ENCODE measurements around the gene ABCC8.
"Not testable (repeated sequence)": the region's sequence is repeated elsewhere in the genome, so short reads cannot be mapped to it uniquely, and the experiment has no call there.

The ABCC8 gene

DNA sequence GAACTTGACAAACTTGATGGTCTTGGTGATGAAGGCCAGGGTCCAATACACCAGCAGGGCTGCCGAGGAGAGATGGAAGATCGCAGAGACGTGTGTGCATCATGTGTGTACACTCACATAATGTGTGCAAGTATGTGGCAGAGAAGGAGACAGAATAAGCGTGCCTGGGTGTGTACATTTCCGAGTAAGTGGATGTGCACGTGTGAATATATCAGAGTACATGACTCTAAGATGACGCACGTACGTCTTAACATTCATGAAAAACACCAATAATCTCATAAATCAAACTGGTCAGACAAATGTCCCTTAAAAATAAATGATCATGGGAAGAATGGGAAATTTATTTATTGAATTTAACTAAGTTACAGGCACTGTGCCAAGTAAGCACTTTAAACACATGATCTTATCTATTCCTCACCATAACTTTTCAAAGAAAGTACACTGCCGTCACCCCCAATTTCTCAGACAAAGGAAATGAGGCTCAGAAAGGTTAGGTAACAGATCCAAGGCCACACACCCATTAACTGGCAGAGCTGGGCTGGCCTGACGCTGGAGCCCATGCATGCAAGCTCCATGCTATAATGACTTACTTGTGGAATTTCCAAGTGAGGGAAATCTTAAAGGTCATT lies 13.0 kb downstream of the ABCC8 start:
- no peak for DNase-seq

DNA sequence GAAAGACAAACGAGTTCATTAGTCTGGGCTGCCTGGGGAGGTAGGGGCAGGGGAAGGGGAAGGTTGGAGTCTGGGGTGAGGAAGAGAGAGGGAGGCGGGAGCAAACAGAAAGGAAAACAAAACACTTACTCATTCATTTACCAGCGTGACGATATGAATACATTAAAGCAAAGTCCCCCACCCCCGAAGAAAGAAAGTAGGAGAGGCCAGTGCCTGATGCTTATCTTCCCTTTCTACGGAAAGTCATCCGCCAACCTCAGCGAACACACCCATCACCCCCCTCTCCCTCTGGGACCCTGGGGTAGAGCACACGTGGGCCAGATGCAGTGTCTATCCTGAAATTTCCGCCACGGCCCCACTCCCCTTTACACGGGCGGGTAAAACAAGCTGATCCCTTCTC lies 13.7 kb downstream of the ABCC8 start:
- DNase-seq = no peak

DNA sequence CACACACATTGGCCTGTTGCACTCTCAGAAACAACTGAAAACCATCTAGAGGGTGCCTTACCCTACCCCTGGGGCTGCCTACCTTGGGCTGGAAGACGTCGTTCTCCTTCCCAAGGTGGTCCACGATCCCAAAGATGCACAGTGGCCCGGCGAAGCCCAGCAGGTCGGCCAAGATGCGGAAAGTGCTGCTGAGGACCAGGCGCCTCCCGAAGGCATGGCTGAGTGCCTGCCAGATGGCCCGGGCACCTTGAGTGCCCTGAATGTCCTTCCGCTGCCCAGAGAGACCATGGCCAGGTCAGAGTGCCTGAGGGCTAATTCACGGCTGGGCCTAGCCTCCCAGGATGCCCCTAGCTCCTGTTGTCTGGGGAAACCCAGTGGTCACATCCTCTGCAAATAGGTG lies 16.2 kb downstream of the ABCC8 start:
- no peak for DNase-seq

DNA sequence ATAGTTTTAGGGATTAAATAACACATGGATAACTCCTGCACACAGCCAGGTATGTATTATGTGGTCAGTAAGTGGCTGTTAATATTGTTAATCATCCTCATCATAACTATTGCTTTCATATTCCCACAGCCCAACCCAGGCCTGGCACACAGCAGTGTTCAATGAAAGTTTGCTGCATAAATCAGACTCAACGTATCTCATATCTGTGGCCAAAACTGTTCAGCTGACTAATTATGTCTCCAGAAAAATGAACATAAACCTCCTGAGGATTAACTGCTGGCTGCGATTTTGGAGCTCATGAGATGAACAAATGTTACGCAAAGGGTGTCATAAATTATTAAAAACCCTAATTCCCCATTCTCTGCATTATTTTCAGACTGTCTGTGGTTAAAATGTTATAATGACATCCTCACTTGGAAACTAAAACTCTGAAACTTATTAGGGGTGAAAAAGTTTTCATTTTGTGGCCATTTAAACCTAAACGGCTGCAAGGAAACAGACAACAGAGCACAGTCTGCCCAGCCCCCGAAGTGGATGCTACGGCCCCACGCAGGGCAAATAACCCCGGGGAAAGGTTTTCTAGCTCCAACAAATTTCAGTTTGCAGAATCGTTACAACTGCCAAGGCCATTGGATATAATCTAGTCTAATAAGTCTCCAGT lies 17.3 kb downstream of the ABCC8 start:
- no peak for DNase-seq

DNA sequence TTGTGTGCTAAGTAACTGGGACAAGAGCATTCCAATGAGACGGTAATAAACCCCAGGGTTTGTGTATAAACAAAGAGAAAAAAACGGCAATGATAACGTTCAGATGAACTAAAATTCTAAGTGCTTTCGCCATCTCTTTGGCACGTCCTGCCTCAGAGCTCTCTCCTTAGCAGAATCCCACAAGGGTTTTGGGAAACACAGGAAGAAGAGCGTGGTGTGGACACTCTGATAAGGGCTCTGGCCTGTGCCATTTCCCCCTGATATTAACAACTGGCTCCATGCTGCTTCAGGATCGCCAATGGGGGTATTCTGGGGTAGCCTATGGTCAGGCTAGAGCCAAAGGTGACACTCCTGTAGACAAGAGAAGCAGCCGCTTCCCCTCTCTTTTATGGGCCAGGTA lies 18.4 kb downstream of the ABCC8 start:
- no peak for DNase-seq

DNA sequence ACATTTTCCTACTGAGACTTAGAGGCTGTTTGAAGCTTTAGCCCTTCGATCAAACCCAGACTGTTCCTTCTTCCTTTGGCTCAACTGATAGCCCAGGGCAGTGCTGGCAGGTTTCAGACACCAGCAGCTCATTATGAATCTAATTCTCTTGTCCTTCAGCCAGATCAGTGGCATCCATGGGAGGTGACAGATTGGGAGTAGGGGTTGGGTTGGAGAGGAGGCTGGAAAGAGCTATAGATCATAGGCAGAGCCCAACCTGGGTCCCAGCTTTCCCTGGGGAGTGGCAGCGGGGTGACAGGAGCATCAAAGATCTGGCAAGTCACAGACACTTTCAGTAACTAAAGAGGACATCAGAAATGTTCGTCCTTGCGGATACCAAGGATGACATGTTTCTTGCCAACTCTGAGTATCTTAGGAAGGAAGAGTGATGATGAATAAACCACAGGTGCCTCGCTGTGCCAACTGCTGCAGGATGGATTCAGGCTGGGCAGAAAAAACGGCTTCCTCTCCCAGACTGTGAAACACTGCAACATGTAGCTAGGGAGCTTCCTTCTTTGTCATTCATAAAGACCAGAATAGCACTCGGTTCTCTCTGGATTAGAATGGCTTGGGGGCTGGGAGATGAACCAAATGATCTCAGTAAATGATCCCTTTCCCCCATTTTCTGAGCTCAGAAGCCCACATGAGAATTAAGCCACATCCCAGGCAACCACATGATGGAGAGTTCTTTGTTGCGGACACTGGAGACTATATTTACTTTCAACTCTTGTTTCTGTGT lies 19.1 kb downstream of the ABCC8 start:
- DNase-seq = no peak

DNA sequence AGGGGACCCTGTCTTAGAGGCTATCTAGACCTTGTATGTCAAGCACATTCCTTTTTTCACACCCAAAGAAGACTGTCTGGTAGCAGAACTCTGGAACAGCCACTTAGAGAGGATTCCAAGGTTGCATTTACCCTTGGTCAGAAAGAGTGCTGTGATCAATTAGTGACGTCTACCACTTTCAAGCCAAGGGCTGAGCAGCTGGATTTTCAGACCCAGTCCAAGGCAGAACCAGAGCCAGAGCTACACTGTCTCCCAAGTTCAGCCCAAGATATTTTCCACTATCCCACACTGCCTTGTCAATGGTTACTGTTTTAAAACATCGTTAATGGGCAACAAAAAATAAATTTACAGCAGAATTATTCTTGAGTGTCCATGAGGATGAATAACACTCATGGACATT lies 24.0 kb downstream of the ABCC8 start:
- DNase-seq = no peak

DNA sequence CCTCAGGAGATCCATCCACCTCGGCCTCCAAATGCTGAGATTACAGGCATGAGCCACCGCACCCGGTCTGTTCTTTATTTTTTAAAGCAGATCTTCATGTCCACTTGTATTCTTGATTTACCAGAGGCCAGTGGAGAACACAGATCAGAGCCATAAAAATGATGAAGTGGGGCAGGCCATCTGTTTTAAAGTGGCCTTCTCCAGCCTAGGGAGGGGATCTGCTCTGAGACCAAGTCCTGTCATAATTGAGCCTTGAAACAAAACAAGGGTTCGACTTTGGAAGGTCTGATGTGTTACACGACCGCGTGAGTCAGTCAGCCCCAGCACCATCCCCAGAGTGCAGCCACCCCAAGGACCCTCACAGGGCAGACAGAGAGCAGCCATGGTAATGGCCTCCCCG lies 27.5 kb downstream of the ABCC8 start:
- DNase-seq = no peak

DNA sequence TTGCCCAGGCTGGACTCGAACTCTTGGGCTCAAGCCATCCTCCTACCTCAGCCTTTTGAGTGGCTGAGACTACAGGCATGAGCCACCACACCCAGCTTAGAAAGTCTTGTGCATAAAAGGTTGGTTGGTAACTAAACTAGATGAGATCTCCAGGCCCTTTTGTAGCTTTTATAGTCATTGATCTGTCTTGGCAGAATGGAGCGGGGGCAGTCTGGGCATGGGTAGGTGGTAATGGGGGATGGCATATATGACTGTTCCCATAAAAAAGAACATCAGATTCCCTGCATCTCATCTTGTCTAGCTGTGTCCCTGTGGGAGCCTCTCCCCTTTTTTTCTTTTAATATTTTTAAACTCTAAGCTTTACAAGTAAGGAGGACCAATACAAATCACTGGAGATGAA lies 30.2 kb downstream of the ABCC8 start:
- no peak for DNase-seq

DNA sequence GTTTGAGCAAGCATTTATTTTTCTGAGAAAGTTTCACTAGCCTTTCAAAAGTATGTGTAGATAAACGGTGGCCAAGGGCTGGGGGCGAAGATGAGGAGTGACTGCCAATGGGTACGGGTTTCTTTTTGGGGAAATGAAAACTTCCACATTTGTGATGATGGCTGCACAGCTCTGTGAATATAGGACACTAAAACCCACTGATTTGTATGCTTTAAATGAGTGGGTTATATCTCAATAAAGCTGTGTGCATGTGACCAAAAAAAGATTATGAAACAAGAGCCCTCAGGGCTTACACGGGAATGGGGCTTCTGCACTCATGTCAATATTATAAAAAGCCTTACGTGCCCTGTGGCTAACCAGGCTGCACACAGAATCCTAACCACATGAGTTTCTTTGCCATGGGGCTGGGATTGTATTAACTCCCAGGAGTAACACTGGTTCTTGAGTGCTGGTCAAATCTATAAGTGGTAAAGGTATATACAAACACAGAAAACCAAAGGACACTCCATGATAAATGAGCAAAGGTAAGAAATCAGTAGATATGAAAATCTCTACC lies 31.3 kb downstream of the ABCC8 start:
- DNase-seq = no peak

DNA sequence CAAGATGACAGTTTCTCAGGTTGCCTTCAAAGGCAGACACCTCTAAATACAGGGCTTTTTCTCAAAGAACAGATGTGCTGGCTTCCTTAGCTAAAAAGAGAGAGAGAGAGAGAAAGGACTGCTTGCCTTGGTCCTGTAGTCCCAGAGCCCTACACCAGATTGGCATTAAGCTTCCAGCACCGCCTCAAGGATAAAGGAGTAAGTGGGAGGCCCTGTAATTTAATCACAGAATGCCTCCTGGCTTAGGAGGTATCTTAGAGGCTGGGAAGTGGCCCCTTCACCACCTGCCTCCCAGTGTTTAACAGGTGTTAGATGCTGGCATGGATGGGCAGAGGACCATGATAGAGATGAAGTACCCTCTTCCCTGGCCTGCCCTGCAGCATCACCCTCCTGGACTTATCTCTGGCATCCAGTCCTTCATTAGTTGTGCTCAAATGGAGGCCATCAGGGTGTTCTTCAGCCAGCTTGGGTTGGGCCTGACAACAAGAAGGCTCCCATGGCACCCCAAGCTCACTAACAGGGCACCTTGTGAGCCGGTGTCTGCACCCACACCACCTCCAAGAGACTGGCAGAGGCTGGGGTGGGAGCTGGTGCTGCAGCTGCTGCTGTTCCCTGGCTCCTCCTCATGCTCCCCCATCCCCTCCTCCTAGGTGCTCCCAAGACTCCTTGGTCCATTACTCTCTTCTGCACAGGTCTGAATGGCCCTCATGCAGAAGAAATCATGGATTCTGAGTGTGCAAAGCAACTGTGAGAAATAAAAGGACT lies 32.5 kb downstream of the ABCC8 start:
- no peak for DNase-seq

DNA sequence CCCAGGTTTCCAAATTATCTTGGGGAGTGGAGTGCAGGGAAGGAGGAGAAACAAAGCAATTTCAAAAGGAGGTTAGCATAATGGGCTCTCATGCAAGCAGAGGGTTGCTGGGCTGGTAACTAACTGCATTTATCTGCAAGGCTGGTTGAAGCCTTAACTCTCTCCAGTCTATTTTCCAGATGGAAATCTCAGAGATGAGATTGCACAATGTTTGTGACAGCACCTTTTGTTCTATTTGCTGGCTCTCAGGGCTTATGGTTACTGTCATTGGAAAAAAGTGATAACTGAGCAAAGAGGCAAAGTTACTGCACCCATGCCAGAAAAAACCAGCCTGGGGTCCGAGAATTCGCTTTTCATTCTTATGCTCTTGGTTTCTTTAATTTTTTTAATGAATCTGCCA lies 33.2 kb downstream of the ABCC8 start:
- DNase-seq = no peak

DNA sequence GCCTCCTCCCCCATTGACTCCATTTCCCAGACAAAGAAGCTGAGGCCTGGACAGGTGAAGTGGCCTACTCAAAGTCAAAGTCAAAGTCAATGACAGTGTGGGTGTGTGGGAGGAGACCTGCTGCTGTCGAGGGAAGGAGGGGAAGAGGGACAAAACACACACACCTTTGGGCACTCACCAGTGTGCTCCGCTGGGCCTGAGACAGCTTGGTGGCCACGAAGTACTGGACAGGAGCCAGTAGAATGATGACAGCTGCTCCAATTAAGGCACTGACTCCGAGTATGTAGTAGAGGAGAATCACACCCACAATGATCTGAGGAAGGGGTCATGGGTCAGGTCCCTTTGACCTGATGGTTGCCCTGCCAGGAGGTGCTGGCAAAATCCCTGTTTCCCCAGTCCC lies 33.6 kb downstream of the ABCC8 start:
- DNase-seq = no peak

DNA sequence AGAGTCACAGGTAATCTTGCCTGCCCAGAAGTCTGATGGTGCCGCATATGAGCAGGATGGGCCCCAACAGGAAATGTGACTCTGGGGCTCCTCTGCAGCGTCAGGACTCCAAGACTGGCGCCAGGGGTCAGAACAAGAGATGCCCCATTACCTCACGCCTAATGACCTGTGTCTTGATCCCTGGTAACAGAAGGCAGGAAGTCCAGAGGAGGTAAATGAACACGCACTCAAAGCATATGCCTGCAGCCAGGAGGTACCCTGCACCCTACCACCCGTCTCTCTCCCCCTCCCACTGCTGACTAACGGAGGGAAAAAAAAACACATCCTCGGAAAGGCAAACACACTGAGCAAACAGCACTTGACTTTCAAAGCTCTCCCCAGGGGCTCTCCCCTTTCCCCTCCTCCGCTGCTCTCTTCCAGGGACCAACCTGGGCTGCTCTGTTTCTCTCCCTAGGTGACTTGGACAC lies 37.3 kb downstream of the ABCC8 start:
- no peak for DNase-seq

DNA sequence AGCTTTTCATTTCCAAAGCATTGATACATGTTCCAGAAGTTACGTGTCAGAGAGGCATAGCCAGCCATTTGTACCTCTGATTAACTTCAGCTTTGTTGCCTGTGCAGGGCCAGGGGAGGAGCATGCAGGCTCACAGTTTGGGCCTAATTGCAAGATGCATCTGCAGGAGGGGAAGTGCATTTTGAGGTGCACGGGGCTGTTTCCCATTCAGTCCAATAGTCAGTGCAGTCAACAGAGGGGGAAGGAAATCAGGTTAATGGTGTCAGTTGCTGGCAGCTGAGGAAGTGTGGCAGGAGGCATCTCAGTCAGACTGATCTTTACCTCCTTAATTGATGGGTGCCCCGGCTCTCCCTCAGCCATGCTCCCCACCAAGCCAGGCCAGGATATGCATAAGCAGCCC lies 39.3 kb downstream of the ABCC8 start:
- no peak for DNase-seq

DNA sequence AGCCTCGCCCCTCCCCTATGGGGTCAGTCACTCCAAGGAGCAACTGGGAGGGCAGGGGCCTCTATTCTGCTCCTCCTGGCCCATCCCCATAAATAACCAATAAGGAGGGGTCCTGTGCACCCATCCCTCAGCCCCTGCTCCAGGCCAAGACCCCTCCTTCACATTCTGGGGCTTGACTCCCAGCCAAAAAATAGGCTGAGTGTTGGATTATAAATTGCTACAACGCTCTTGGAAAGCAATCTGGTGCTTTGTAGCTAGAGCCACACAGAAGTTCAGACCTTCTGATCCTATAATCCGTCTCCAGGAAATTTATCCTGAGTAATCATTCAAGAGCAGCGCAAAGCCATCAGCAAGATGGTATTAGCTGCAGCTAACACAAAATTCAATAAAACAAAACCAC lies 42.5 kb downstream of the ABCC8 start:
- DNase-seq = no peak

DNA sequence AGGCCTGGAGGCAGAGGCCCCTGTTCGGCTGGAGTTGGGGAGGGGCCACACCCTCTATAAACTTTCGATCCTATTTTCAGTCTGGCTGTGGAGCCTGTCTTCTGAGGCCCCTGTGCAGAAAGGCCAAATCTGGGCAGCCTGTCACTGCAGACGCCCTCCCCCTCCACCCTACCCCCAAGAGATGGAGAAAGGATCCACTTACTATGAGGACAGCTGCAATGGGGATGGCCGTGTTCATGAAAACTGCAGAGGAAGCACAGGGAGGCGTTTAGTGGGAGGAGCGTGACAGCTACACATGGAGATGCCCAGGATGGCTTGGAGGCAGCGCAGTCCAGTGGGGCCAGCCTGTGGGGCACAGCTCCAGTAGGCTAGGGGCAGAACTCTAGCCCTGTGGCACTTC lies 44.6 kb downstream of the ABCC8 start:
- DNase-seq = no peak

DNA sequence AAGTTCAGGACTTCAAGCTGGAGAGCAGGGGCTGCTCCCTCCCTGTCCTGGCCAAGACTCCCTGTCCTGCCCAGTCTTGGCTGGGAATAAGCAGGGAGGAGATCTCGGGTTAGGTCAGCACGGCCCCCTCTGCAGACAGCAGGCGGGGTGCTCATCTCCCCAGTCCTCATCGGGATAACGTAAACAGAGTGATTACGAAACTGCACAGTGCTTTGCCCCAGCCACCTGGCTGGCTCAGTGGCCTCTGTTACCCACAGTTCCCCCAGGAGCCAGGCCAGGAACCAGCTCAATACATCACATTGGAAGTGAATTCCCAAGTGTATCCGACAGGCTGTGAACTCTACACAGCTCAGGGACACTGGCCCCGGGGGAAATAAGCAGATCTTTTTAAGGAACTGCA lies 45.5 kb downstream of the ABCC8 start:
- no peak for DNase-seq

DNA sequence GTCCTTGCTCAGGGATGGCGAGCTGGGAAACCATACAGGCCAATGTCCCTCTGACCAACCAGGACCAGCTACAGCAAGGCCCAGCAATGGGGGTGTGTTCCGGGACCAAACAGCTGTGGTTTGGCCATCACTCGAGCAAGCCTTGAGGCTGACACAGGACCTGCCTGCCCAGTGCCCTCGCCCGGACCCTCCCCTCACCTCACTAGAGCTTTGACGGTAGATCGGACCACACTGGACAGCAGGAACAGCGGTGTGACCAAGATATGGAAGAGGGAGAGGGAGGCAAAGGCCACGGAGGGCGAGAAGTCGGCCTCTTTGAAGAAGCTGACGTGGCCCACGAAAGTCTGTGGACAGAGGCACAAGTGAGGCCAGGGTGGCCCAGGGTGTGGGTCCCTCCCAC lies 46.0 kb downstream of the ABCC8 start:
- DNase-seq = no peak

DNA sequence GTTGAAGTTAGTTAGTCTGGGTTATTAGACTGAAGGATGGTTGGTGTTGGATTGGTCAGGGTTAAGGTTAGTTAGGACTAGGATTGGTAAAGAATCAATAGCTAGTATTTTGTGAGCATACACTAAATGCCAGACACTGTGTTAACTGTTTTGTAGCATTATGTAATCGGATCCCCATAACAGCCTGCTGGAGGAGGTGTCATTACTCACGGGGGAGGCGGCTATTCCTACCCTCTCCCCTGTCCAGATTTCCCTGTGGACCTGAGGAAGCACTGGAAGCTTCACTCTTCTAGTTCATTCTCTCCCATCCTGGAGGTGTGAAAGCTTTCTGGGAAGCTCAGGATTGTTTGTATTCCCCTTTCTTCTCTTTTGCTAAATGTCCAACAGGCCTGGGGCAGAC lies 47.7 kb downstream of the ABCC8 start:
- no peak for DNase-seq

DNA sequence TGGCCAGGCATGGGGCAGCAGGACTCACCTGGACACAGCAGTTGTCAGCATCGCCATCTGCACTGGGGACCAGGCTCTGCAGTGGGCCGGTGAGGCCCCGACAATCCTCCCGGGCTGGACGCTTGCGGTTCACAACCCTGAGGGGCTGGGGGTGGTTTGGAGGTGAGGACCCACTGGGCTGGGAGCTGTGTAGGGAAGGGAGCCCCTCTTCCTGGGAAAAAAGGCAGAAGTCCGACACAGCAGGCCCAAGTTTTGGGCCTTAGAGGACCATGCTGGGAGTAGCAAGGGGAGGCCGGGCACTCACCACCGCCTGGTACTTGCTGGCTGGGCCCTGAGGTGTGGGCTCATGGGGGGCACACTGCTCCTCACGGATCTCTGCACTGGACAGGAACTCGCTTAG lies 48.4 kb downstream of the ABCC8 start:
- DNase-seq = no peak

DNA sequence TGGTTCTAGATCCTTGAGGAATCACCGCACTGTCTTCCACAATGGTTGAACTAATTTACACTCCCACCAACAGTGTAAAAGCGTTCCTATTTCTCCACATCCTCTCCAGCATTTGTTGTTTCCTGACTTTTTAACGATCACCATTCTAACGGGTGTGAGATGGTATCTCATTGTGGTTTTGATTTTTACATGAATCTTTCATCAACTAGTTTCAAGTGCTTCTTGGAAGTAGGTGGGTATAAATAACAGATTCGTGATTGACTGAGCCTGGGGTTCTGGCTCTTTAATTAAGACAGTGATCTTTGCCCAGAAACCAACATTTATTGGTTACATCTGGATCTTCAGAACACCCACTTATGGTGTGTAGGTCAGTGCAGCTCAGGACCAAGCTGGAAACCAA lies 50.4 kb downstream of the ABCC8 start:
- not testable (repeated sequence) for DNase-seq
